ENCODE data around the gene TMEM140. TPM values are rescaled to one million over a fixed set of nuclear protein-coding genes. Genes with fewer than 3 reads are reported as not detected.

TMEM140 gene
- total RNA-seq, 5 donors from 2014 or later (not counting 1 experiment from before 2014, with no cell fraction given) = 20.7 to 32.7 (median 25.8) TPM

Other genes starting within 250 kb of the TMEM140 start
- gene AGBL3, start 161.6 kb upstream of the TMEM140 start, total RNA-seq = 1 to 10 TPM; 2.5 to 6.7 (median 3.5) TPM
- 10 to 100 TPM; 24.3 to 46.4 (median 44.6) TPM for gene CYREN, start 22.6 kb downstream of the TMEM140 start, total RNA-seq
- 10 to 100 TPM; 28.1 to 41.2 (median 37.6) TPM for gene WDR91, start 63.5 kb downstream of the TMEM140 start, total RNA-seq
- gene STRA8, start 85.8 kb downstream of the TMEM140 start, total RNA-seq = not detected